Cardiac muscle cell (in vitro differentiated cells and primary cell): ENCODE data around the gene CTNNA2. TPM values are rescaled to one million over a fixed set of nuclear protein-coding genes. Genes with fewer than 3 reads are reported as not detected.

Experiments used
- DNase-seq, 2 donors: peaks; one replicate each; pipeline versions ENCODE4 v3.0.0 to v3.0.0-alpha.2; 2010 to 2017; ENCODE audit warnings: low read depth in 1 of 2, low spot score in 1 of 2
- H3K27ac ChIP-seq: fragments of 200-600 bp; sonication (generic); 2 replicates; pipeline ENCODE4 v1.5.1; 2016
- H3K27me3 ChIP-seq: fragments of 200-600 bp; sonication (generic); 2 replicates; pipeline ENCODE4 v1.6.0; 2016; ENCODE audit warnings: control low read depth
- H3K36me3 ChIP-seq: fragments of 200-600 bp; sonication (generic); 2 replicates; pipeline ENCODE4 v1.5.1; 2016; ENCODE audit warnings: control low read depth
- H3K4me1 ChIP-seq: fragments of 200-600 bp; sonication (generic); 2 replicates; pipeline ENCODE4 v1.8.1; 2017; ENCODE audit warnings: low read depth, mild to moderate bottlenecking, mixed run types
- H3K4me3 ChIP-seq: fragments of 200-600 bp; sonication (generic); 2 replicates; pipeline ENCODE4 v1.5.1; 2016; ENCODE audit warnings: mild to moderate bottlenecking
- H3K9me3 ChIP-seq: fragments of 200-600 bp; sonication (generic); 2 replicates; pipeline ENCODE4 v1.5.1; 2017; ENCODE audit warnings: low read depth, mild to moderate bottlenecking, control low read depth
- polyA plus RNA-seq: library from polyadenylated mRNA; unstranded; fragments of >200 nt; fragmentation: Nextera tagmentation; extraction: Ambion mirVana; gene quantifications from 2 replicates; pipeline ENCODE4 v1.2.1, GENCODE V29; 2016
- total RNA-seq: library from RNA; depleted of rRNA; stranded (reverse); fragments of >200 nt; gene quantifications from 2 replicates; pipeline ENCODE4 v1.2.3, GENCODE V29; 2016
- TF ChIP-seq, protein P1 (sequence below): IDR thresholded peaks from 2 replicates; pipeline ENCODE4 v1.5.1; 2012; ENCODE audit warnings: low read depth, mild to moderate bottlenecking, low read length

CTNNA2 gene
- total and polyA plus RNA-seq, 2 experiments from 2014 or later: 7.4 to 17.4 TPM

DNA sequence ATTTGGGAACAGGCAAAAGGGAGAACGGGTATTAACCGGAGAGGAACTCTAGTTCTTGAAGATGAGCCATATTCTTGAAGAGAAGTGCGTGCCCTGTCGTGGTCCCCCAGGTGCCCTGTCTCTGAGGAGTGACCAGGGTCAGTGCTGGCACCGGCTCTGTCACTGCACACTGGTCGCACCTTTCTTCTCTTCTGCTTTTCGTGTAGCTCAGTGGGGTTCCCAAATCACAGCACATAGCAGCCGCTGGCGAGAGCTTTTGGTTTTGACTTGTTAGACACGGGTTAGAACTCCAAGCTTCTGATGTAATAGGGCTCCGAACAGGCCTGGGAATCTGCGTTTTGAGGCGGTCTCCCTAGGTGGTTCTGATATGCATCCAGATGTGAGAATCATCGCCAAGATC is 810.1 kb downstream of the CTNNA2 start:
- TF ChIP-seq, protein P1, sequence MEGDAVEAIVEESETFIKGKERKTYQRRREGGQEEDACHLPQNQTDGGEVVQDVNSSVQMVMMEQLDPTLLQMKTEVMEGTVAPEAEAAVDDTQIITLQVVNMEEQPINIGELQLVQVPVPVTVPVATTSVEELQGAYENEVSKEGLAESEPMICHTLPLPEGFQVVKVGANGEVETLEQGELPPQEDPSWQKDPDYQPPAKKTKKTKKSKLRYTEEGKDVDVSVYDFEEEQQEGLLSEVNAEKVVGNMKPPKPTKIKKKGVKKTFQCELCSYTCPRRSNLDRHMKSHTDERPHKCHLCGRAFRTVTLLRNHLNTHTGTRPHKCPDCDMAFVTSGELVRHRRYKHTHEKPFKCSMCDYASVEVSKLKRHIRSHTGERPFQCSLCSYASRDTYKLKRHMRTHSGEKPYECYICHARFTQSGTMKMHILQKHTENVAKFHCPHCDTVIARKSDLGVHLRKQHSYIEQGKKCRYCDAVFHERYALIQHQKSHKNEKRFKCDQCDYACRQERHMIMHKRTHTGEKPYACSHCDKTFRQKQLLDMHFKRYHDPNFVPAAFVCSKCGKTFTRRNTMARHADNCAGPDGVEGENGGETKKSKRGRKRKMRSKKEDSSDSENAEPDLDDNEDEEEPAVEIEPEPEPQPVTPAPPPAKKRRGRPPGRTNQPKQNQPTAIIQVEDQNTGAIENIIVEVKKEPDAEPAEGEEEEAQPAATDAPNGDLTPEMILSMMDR: no peak
- H3K36me3 ChIP-seq: no peaks in the 10 kb centered on the region
- H3K4me3 ChIP-seq: no peak overlapping the region
- no peaks in the 10 kb centered on the region for H3K27me3 ChIP-seq
- no peaks in the 10 kb centered on the region for H3K9me3 ChIP-seq
- no peak for DNase-seq
- no peak overlapping the region for H3K27ac ChIP-seq
- H3K4me1 ChIP-seq: peaks cover 15% of the 10 kb centered on the region

DNA sequence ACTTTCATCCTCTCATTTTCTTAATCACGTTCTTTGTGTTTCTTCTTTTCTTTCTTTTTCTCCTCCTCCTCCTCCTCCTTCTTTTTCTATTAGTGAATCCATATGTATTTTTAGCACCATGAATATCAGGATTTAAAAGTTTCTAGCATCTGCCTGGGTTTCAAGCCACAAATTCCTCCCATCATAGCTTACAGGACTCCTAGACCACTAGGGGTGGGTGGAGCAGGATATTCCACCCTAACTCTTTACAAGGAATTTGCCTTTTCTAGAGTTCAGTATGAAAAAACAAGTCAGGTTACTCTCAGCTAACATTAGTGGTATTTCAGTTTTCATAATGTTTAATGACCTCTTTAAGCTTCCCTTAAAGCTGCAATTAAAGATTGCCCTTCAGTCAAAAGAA is 810.8 kb downstream of the CTNNA2 start:
- Histone ChIP-seq H3K36me3 (no peaks in the 10 kb centered on the region), H3K4me1 (peaks cover 15% of the 10 kb centered on the region), H3K4me3 (no peak overlapping the region), H3K27me3 (no peaks in the 10 kb centered on the region), H3K9me3 (no peaks in the 10 kb centered on the region), H3K27ac (no peak overlapping the region)
- no peak for DNase-seq
- TF ChIP-seq, protein P1: no peak

DNA sequence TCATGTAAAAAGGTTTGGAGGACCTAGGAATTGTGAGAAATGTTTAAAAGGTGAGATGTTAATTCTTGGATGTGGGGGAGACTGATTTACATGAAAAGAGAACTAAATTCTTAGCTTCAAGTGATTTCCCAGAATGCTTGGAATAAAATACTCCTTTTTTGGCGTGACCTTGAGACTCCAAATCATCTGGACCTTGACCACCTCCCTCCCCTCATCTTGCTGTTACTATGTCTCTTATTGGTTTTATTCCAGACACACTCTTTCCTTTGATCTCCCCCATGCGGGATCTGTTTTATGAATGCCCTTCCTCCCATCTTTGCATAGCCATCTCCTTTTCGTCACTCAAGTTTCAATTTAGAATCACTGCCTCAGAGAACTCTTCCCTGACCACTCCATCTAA is 811.7 kb downstream of the CTNNA2 start:
- no peak overlapping the region for H3K27ac ChIP-seq
- no peak overlapping the region for H3K4me3 ChIP-seq
- no peak for DNase-seq
- no peaks in the 10 kb centered on the region for H3K9me3 ChIP-seq
- TF ChIP-seq, protein P1: no peak
- H3K36me3 ChIP-seq: no peaks in the 10 kb centered on the region
- no peaks in the 10 kb centered on the region for H3K27me3 ChIP-seq
- peaks cover 15% of the 10 kb centered on the region for H3K4me1 ChIP-seq

DNA sequence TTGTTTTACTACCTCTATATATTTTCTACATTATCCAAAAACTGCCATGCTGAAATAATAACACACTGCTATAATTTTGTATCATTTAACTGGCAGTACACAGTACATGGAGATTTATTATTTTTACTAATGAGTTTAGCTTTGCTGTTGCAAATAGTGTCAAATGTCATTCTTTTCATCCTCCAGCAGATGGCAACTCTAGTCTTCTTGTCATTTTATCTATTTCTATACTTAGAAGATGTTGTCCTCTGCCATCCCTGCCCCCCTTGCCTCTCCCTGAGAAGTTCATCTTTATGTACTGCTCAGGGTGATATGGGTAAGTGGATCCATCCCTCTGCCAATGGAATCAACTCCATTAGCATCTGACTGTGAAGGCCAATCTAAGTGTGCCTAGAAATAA is 813.4 kb downstream of the CTNNA2 start:
- Histone ChIP-seq H3K9me3 (no peaks in the 10 kb centered on the region), H3K4me3 (no peak overlapping the region), H3K27ac (no peak overlapping the region), H3K27me3 (no peaks in the 10 kb centered on the region), H3K4me1 (peaks cover 15% of the 10 kb centered on the region), H3K36me3 (no peaks in the 10 kb centered on the region)
- peak; percentile 25 to 64 for DNase-seq
- TF ChIP-seq, protein P1: peak; percentile 18

DNA sequence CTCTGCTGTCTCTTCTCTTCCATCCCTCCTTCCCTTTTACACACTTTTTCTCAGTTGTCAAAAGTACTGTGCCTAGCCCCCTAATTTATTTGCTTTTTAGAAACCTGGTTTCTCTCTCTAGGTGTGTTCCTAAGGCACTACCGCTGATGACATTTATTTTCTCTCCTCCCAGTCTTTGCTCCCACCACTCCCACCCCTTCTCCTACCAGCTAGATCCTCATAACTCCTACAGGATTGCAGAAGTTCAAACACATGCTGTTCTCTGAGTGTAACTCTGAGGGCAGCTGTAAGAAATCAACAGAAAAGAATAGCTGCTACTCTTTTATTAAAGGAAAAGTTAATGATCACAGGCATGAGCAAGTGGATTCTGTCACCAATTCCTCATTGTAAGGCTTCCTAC is 814.0 kb downstream of the CTNNA2 start:
- no peaks in the 10 kb centered on the region for H3K9me3 ChIP-seq
- H3K4me1 ChIP-seq: peaks cover 15% of the 10 kb centered on the region
- DNase-seq: no peak
- TF ChIP-seq, protein P1: no peak
- no peak overlapping the region for H3K27ac ChIP-seq
- no peaks in the 10 kb centered on the region for H3K27me3 ChIP-seq
- H3K4me3 ChIP-seq: no peak overlapping the region
- H3K36me3 ChIP-seq: no peaks in the 10 kb centered on the region

DNA sequence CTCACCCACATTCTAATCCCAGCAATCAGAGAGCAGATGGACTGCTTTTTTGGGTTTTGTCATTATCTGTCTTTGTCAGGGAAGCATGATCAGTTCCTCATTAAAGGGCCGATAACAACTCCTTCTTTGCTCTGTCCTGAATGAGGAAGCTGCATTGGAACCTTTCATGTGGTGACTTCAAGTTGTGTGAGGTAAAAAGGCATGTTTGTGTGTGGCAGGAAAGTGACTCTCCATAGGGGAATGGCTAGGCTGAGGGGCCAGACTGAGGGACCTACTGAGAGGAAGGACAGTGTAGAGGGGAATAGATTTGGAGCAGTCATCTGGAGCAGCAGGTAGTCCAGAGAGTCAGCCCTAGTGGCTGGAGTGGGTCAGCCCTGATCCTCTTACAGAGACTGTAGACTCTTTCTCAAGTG is 815.3 kb downstream of the CTNNA2 start:
- no peaks in the 10 kb centered on the region for H3K27me3 ChIP-seq
- TF ChIP-seq, protein P1: no peak
- peaks cover 15% of the 10 kb centered on the region for H3K4me1 ChIP-seq
- H3K36me3 ChIP-seq: no peaks in the 10 kb centered on the region
- no peaks in the 10 kb centered on the region for H3K9me3 ChIP-seq
- H3K4me3 ChIP-seq: no peak overlapping the region
- no peak overlapping the region for H3K27ac ChIP-seq
- DNase-seq: peak in 1 of 2 donors; percentile 13
